ENCODE measurements around the gene NMNAT2. TPM values are rescaled to one million over a fixed set of nuclear protein-coding genes. Genes with fewer than 3 reads are reported as not detected.

NMNAT2 gene
- total and polyA plus RNA-seq, 10 of the 15 experiments (the other 5 are each of a cell fraction or from before 2014, with no cell fraction given): 0.02 to 2.0 (median 0.60) TPM

- DNase-seq (ENCODE audit: low read depth, low spot score) (no peak), ATAC-seq (no peak), FAIRE-seq (no peak)
- no peak overlapping the region for H3K4me2 ChIP-seq (ENCODE audit: control insufficient read depth, insufficient read depth)
- ChIA-PET CTCF (interaction anchor here (3.1 kb wide), 1 partner anchor 9 kb away, joined by 18 read pairs; no protein-coding TSS in a partner anchor), RAD21 (ENCODE audit: unreplicated experiment) (no interaction called here), SMC1A (ENCODE audit: uncharacterized antibody, unreplicated experiment) (interaction anchor here (0.7 to 1.0 kb wide), 2 partner anchors 28 to 197 kb away, joined by 3 read pairs; no protein-coding TSS in a partner anchor), POLR2A (interaction anchor here (1.0 kb wide), 1 partner anchor 11 kb away, joined by 3 read pairs; no protein-coding TSS in a partner anchor)
- no peak overlapping the region for H3K9ac ChIP-seq (ENCODE audit: control insufficient read depth, insufficient read depth, low read length)
- no peaks in the 10 kb centered on the region for H3K36me3 ChIP-seq (ENCODE audit: control insufficient read depth in 2 of 2, insufficient read depth in 2 of 2, low read length in 1 of 2)
- no peak overlapping the region for H3K4me3 ChIP-seq
- no peak overlapping the region for H2AFZ ChIP-seq (ENCODE audit: control insufficient read depth, low read depth, low read length)
- no peak overlapping the region for H3K27ac ChIP-seq (ENCODE audit: control insufficient read depth, insufficient read depth)
- no peaks in the 10 kb centered on the region; the same call in 2 of the 3 replicates for H3K9me3 ChIP-seq (replicated peaks; ENCODE audit: control insufficient read depth, insufficient read depth, low read length)
- H3K79me2 ChIP-seq (ENCODE audit: control insufficient read depth, insufficient read depth, low read length): no peaks in the 10 kb centered on the region
- BruUV-seq (replicated peaks): no TSS peak
- no peak for TF ChIP-seq CREB1 (IDR thresholded peaks at IDR 0.05; ENCODE audit: low read depth)
- no peak for TF ChIP-seq MYC (IDR thresholded peaks at IDR 0.05; ENCODE audit: insufficient read depth, insufficient read length, insufficient replicate concordance, low read length, severe bottlenecking)
- WGBS (ENCODE audit: insufficient coverage, insufficient replicate concordance, low lambda C conversion rate, missing lambda C conversion rate): 68% methylated on average over 5 of the region's 5 CpGs
- in situ Hi-C loops (cut with MboI): no loop called here
- no peaks in the 10 kb centered on the region; the same call in 1 of the 2 replicates for H3K4me1 ChIP-seq (ENCODE audit: control insufficient read depth, insufficient read depth, low read length)
- H4K20me1 ChIP-seq (ENCODE audit: control insufficient read depth, insufficient read depth): no peaks in the 10 kb centered on the region
- intact Hi-C loops (cut with micrococcal nuclease; ENCODE audit: unreplicated experiment): no loop called here
- H3K27me3 ChIP-seq (replicated peaks in 1 of 2; ENCODE audit: control insufficient read depth in 2 of 2, insufficient read depth in 2 of 2, low read length in 1 of 2): peaks cover 0 to 2% of the 10 kb centered on the region in 2 experiments; a peak in 1 of 4 replicates
Observed at GRCh38 chr1:183291216-183291762, 126.9 kb downstream of the NMNAT2 start.

DNA sequence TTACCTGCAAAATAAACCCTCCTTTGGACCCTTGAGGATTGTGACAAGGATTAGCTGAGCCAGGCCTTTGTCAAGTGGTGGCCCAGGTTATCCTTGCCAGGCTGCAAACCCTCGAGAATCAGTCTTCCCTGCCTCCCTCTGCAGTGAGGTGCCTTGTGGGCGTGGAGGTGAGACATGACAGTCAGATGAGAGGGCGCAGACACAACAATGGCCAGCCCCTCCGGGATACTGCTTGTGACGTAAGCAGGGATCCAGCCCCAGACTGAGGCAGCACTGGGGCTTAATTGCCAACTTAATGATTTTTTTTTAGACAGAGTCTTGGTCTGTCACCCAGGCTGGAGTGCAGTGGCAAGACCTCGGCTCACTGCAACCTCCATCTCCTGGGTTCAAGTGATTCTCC is 127.6 kb downstream of the NMNAT2 start:
- ATAC-seq (no peak), DNase-seq (ENCODE audit: low read depth, low spot score) (no peak), FAIRE-seq (no peak)
- no peaks in the 10 kb centered on the region for H4K20me1 ChIP-seq (ENCODE audit: control insufficient read depth, insufficient read depth)
- whole genome bisulfite sequencing (ENCODE audit: insufficient coverage, insufficient replicate concordance, low lambda C conversion rate, missing lambda C conversion rate): 58% methylated on average over 6 of the region's 6 CpGs
- no peak overlapping the region for H3K4me3 ChIP-seq
- H3K9ac ChIP-seq (ENCODE audit: control insufficient read depth, insufficient read depth, low read length): no peak overlapping the region
- no TSS peak for BruUV-seq (replicated peaks)
- ChIA-PET POLR2A (interaction anchor here (1.0 kb wide), 1 partner anchor 10 kb away, joined by 3 read pairs; no protein-coding TSS in a partner anchor), RAD21 (ENCODE audit: unreplicated experiment) (interaction anchor here (0.8 kb wide), 1 partner anchor 16 kb away, joined by 3 read pairs; no protein-coding TSS in a partner anchor), SMC1A (ENCODE audit: uncharacterized antibody, unreplicated experiment) (interaction anchor here (0.9 to 1.7 kb wide), 4 partner anchors 13 to 28 kb away, joined by 3 to 9 read pairs (median 4); no protein-coding TSS in a partner anchor), CTCF (interaction anchor here (1.3 to 3.2 kb wide), 4 partner anchors 9 to 27 kb away, joined by 4 to 12 read pairs (median 6); no protein-coding TSS in a partner anchor)
- no peak overlapping the region for H3K27ac ChIP-seq (ENCODE audit: control insufficient read depth, insufficient read depth)
- no peak overlapping the region for H3K4me2 ChIP-seq (ENCODE audit: control insufficient read depth, insufficient read depth)
- no peaks in the 10 kb centered on the region; the same call in 1 of the 2 replicates for H3K4me1 ChIP-seq (ENCODE audit: control insufficient read depth, insufficient read depth, low read length)
- in situ Hi-C loops (cut with MboI): no loop called here
- no peaks in the 10 kb centered on the region for H3K36me3 ChIP-seq (ENCODE audit: control insufficient read depth in 2 of 2, insufficient read depth in 2 of 2, low read length in 1 of 2)
- intact Hi-C loops (cut with micrococcal nuclease; ENCODE audit: unreplicated experiment): no loop called here
- no peak overlapping the region for H2AFZ ChIP-seq (ENCODE audit: control insufficient read depth, low read depth, low read length)
- peaks cover 0 to 2% of the 10 kb centered on the region in 2 experiments; a peak in 1 of 4 replicates for H3K27me3 ChIP-seq (replicated peaks in 1 of 2; ENCODE audit: control insufficient read depth in 2 of 2, insufficient read depth in 2 of 2, low read length in 1 of 2)
- H3K9me3 ChIP-seq (replicated peaks; ENCODE audit: control insufficient read depth, insufficient read depth, low read length): no peaks in the 10 kb centered on the region; the same call in 2 of the 3 replicates
- no peaks in the 10 kb centered on the region for H3K79me2 ChIP-seq (ENCODE audit: control insufficient read depth, insufficient read depth, low read length)
- no peak for TF ChIP-seq BMI1 (IDR thresholded peaks at IDR 0.05; ENCODE audit: borderline replicate concordance)
- no peak for TF ChIP-seq ZNF24 (IDR thresholded peaks at IDR 0.05)
- TF ChIP-seq CHD1 (IDR thresholded peaks at IDR 0.05; ENCODE audit: low read depth, low read length): no peak
- no peak for TF ChIP-seq NFYA (IDR thresholded peaks at IDR 0.05; ENCODE audit: borderline replicate concordance, low read depth, low read length)
- no peak for TF ChIP-seq STAT1 (conservative IDR thresholded peaks at IDR 0.05)
- TF ChIP-seq CHD4 (IDR thresholded peaks at IDR 0.05): no peak
- TF ChIP-seq CUX1 (IDR thresholded peaks at IDR 0.05; ENCODE audit: insufficient replicate concordance, low read depth, low read length): no peak

All from GM12878 (cell line).